ENCODE results near the gene COQ2.

- TF ChIP-seq CTCF (IDR thresholded peaks at IDR 0.05) = no peak
- TF ChIP-seq POLR2A (IDR thresholded peaks at IDR 0.05) = no peak
Measured at GRCh38 chr4:83262682-83263081, 21.9 kb downstream of the COQ2 start.

Measured in heart left ventricle (tissue), 13 donors.